IPS DF 4.7 (cell line): ENCODE results near the gene NEURL1.
"Not testable (repeated sequence)": the region's sequence is repeated elsewhere in the genome, so short reads cannot be mapped to it uniquely, and the experiment has no call there.

Source experiments
- DNase-seq: peaks from one replicate; pipeline ENCODE4 v3.0.0-alpha.2; 2013; ENCODE audit warnings: low spot score; ENCODE audit errors: extremely low read depth

NEURL1 gene

DNA sequence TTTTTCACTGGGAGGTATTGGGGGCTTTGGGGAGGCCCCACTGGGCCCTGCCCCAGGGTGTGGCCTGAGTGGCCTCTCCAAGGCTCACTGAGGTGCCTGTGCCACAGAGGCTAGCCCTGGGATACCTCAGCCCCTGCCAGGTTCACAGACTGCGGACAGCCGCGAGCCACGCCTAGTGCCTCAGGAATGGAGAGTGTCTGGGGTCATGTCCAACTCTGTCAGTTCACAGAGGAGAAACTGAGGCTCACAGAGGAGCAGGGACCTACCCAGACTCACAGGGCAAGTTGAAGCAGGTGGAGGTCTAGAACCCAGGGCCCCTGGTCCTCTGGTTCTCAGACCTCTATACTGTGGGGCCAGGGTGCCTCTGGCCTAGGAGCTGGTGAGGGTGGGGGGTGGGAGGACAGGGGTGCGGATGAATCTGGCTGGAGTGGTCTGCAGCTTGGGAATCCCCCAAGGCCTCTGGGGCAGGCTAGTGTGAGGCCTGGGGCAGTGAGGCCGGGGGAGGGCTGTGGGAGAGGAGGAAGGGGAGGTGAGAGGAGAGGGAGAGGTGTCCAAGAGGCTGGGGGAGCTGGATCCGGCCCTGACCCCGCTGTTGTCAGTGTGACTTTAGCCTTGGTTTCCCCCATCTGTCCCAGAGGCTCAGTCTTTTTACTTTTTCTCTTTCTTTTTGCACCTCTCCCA is 20.0 kb downstream of the NEURL1 start:
- no peak for DNase-seq

DNA sequence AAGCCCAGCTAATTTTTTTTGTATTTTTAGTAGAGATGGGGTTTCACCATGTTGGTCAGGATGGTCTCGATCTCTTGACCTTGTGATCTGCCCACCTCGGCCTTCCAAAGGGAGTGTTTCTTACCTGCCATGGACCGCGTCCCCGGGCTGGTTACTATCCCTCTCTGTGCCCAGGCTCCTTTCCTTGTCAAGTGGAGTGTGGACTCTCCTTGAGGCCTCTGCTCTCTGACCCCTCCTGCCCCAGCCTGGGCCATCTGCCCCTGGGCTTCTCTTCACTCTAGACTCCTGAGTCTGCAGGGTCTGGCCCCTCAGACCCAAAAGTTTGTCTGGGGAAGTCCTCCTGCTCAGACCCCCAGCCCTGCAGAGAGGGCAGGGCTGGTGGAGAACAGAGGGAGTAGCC is 20.7 kb downstream of the NEURL1 start:
- DNase-seq = no peak

DNA sequence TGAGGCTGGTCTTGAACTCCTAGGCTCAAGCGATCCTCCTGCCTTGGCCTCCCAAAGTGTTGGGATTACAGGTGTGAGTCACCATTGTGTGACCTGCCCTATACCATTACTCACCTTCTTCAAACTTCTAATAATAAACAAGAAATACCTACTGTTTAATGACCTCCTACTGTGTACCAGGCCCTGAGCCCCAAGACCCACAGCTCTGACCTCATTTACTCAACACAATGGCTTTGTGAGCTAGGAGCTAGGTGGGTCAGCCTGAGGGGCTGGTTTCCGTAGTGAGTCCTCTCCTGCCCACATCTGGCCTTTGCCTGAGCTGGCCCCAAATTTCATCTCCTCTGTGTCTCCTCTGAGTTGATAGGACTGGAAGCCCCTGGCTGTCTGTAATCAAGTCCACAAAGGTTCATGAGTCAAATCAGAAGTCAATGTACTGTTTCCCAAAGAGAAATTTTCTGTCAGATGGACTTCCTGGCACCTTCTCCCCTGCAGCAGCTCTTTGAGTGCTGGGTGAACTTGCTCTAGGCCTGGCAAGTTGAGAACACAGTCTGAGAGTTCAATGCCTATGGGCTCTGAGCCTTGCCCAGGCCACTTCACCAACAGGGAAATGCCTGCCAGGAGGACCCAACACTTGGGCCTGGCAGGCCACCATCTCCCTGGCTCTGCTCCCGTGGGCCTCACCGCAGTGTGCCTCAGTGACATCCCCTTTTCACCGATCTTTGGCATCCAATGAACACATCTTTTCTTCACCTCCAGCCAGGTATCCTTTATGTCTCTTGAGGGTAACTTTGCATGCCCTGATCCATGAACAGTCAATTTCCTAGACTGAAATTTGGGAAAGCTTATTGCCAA is 24.0 kb downstream of the NEURL1 start:
- no peak for DNase-seq

GRCh38 chr10:103519798-103520197 is 26.3 kb downstream of the NEURL1 start:
- no peak for DNase-seq

- DNase-seq = not testable (repeated sequence)
Measured at GRCh38 chr10:103522006-103522405, 28.5 kb downstream of the NEURL1 start.

- no peak for DNase-seq
Measured at GRCh38 chr10:103523683-103524082, 30.2 kb downstream of the NEURL1 start.

GRCh38 chr10:103525901-103526300 is 32.4 kb downstream of the NEURL1 start:
- DNase-seq = no peak

GRCh38 chr10:103527476-103527875 is 34.0 kb downstream of the NEURL1 start:
- DNase-seq = not testable (repeated sequence)

GRCh38 chr10:103528549-103528948 is 35.0 kb downstream of the NEURL1 start:
- DNase-seq = no peak

DNA sequence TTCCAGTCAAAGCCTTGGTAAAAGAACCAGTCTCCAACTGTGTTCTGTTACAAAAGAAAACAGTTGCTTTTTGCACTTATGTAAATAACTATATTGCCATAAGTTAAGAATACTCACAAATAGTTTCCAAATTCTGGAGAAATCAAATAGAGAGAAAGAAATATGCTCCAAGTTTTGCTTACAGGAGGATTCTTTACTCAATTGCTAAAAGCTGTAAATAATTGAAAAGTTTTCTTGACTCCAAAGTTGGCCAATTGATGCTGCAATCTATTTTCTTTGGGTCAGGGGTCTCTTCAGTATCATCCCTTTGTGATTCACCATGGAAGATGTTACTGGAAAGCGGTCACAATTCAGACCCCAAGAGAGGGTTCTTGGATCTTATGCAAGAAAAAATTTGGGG is 36.0 kb downstream of the NEURL1 start:
- no peak for DNase-seq

- DNase-seq = no peak
Measured at GRCh38 chr10:103533827-103534226, 40.3 kb downstream of the NEURL1 start.

- no peak for DNase-seq
Measured at GRCh38 chr10:103534621-103535498, 41.4 kb downstream of the NEURL1 start.

DNA sequence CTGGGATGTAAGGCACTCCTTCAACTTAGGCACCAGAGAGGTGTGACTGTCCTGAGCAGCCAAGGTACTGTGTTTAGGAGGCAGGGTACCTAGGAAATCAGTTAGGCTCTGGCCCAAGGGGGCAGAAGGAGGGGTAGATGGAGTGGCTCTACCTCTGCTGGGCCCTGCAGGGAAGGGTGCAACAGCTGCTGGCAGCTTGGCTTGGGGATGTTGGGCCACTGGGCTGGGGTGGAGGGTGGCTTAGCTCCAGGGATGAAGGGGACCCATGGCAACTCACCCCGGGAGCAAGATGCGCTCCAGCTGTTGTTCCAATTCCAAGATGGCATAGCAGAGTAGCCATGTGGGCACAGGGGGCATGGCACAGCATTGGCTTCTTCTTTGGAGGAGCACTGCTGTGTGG is 42.1 kb downstream of the NEURL1 start:
- no peak for DNase-seq

GRCh38 chr10:103539751-103540150 is 46.2 kb downstream of the NEURL1 start:
- DNase-seq = no peak

GRCh38 chr10:103540722-103541121 is 47.2 kb downstream of the NEURL1 start:
- DNase-seq = no peak

GRCh38 chr10:103541616-103542015 is 48.1 kb downstream of the NEURL1 start:
- DNase-seq = no peak

DNA sequence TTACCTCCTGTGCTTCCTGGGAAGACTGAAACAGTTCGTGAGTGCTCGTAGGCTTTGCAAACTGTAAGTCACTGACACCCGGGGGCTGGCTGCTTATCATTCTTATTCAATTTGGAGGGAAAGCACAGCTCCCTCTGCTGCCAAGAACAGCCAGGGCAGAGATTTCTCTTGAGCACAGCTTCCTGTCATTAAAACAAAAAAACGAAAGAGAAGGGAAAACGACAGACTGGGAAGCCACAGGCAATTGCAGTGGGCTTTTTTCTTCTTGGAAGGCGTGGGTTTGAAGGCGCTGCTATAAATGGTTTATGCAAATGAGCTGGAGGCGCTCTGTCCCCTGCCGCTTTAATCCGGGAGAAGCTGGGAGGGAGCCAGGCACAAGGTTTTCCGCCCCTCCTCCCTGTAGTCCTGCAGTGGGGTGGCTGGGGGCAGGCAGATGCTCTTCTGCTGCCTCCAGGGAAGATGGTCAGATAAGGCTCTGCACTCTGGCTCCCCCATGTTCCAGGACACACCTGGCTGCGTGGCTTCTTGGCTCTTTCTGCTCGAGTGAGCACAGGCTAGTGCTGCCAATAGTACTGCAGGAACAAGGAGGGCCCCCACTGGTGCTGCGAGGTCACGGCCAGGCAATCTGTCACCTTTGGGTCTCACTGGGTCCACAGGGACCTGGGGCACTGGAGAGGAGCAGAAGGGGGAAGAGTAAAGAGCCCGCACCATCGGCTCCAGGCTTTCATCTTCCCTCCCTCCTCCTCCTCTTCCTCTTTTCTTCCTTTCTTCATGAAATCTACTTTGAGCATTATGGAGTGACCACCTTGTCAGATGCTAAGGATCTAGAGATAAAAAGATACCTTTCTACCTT is 49.5 kb downstream of the NEURL1 start:
- peak; percentile 19 for DNase-seq

DNA sequence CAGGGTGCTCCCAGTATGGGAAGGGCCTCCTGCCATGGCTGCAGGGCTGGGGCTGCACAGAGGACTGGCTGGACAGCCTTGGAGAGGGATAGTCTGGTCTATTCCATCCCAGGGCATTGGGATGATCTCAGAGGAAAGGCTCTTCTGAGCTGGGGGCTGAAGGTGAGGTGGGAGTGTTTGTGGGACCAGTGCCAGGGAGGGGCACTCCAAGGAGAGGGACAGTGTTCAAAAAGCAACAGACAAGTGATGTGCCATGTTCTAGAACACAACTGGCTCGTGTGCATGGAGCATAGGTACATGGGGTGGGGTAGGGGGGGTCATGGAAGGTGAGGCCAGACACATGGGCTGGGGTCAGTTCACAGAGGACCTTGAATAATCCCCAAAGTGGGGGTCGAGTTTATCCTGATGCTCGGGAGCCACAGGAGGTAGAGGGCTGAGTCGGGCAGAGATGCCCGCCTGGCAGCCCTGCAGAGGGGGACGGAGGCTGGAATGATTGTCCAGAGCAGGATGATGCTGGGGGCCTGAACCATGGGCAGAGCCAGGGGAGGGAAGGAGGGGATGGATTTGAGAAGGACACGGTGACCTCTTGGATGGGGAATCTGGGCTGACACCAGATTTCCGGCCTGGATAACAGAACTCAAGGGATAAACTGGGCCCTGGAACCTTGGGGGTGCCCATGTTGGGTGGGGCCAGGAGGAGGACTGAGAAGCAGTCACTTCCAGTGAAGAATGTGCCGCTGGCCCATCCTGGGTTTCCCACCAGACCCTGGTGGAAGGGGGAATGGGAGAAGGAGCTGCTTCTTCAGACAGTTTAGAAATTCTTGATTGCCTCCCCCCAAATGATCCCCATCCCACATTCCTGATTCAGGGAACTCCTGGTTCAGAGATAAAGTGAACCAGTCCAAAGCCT is 50.4 kb downstream of the NEURL1 start:
- DNase-seq = no peak

GRCh38 chr10:103544657-103545310 is 51.3 kb downstream of the NEURL1 start:
- no peak for DNase-seq
